ENCODE data around the gene RAB39B.

Gene RAB39B

GRCh38 chrX:155215443-155216178 is 48.7 kb downstream of the RAB39B start:
- DNase-seq, result no peak

- DNase-seq, result no peak
These were observed 50.6 kb downstream of the RAB39B start for GRCh38 chrX:155213731-155214130.

GRCh38 chrX:155211208-155211607 is 53.1 kb downstream of the RAB39B start:
- DNase-seq, result no peak

Measured in NCI-H446 (cell line).